GM10847 (cell line): Measurements from ENCODE around the gene AARS2.

Source experiments
- POLR2A ChIP-seq: IDR thresholded peaks from 2 replicates; pipeline ENCODE4 v1.6.1; 2011; ENCODE audit not compliant: insufficient read length; ENCODE audit errors: extremely low read depth

AARS2 gene

GRCh38 chr6:44307217-44307616, 5.9 kb downstream of the AARS2 start:
- TF ChIP-seq POLR2A, result no peak

- TF ChIP-seq POLR2A, result no peak
These were observed 6.4 kb downstream of the AARS2 start for GRCh38 chr6:44306710-44307109.

DNA sequence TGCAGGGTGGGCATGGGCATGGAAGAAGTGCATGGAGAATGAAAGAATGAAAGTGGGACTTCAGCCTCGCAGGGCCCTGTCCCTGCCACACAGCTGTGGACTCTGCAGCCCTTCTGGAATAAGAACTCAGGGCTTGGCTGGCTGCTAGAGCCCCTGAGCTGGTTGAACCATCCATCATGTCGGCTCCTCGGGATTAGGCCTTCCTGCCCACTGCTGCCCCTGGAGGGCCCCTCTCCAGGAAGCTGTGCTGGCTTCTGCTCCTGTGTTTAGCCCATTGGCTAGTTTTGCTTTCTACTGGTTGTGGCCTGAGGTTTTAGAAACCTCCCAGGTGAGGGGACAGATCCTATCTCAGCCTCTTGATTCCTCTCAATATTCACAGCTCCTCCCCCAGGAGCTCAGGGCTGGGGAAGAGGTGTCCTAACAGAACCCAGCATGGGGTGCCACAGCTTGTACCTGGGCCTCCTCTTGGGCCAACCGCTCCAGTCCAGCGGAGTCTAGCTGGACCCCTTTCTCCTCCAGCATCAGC, 7.9 kb downstream of the AARS2 start:
- no peak for TF ChIP-seq POLR2A

DNA sequence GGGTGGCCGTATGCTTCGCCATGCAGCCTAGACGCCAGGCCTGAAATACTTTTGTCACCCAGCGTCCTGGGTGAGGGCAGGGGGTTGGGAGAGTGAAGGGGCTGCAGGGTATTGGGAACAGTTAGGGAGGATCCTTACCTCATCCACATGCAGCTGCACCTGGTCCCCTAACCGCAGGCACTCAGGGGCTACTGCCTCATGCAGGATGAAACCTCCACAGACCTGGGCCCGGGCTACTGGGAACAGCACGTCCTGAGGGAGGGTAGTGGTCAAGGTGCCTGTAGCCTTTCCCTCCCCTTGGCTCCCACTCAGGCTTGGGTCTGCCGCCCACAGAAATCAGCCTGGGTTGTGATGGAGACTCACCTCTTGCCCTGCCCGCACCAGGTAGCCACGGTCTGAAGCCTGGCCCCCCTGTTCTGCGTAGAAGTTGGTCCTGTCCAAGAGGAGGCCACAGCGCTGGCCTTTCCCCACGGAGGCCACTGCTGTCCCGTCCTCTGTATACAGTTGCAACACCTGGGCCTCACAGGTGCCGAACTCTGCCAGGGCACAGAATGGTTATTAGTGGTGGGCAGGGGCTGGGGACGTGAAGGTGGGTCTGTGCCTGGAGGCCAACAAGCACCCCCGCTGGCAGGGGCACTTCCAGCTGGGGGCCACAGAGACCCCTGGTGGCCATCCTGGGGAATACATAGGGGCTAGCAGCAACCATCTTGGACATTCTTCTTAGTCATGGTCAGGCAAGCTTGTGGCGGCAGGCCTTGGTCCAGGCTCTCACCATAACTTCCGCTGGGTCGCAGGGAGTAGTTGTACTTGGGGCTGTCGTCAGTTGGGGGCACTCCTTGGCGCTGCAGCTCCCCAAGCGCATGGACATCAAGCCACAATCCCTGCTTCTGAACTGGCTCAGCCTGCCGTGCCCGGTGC, 8.6 kb downstream of the AARS2 start:
- TF ChIP-seq POLR2A, result no peak

DNA sequence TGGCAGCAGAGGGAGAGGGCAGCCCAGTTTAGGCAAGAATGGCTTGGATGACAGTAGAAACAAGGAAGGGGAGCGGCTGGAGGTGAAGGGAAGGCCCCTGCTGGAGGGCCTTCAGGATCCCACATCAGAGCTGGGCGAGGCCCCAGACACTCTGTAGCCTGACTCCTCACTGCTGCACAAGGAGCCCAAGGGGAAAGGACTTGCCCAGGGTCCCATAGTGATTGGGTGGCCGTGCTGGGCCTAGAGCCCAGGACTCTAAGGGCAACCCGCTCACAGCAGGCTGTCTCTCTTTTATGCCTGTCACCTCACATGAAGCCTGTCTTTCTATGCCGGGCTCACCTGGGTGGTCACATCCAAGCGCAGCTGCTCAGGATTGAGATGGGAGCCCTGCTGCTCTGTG, 9.3 kb downstream of the AARS2 start:
- TF ChIP-seq POLR2A, result no peak

DNA sequence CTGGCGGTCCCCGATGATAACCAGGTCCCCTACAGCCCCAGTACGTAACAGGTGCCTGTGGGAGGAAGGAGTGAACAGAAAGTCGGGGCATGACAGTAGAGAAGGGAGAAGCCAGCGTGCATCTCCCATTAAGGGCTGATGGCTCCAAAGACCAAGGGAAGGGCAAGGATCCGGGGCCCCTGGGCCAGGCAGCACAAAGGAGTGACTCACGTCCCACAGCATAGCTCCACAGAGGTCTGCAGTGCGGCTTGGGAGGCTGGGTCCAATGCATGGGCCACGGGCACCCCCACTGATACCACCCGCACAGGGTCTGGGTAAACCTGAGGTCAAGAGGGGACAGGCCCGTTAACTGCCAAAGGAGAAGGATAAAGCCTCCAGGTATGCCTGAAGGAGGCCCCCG, 10.3 kb downstream of the AARS2 start:
- no peak for TF ChIP-seq POLR2A

- TF ChIP-seq POLR2A, result no peak
These were observed 11.2 kb downstream of the AARS2 start for GRCh38 chr6:44301782-44302564.

GRCh38 chr6:44301106-44301505, 12.0 kb downstream of the AARS2 start:
- TF ChIP-seq POLR2A, result no peak

DNA sequence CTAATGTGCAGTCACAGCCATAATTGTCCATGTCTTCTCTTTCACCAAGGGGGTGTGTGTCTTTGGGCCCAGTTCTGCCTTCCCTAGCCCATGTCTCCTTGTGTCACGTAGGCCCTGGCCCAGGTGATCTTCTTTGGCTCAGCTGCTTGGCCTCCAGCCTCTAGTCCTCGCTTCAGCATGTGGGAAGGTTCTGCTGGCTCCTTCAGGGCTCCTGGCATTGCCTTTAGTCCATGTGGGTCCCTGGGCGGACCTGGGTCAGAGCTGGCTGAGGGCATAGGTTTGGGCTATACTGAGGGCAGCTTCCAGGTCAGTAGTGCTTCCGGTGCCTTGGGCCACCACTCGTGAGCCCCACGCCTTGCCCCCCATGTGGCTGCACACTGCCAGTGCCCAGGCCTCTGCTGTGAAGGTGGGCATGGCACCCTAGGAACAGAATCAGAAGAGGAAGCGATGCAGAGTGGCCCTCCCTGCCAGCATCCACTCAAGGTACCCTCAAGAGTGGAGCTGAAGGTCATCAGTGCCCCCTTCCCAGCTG, 12.8 kb downstream of the AARS2 start:
- TF ChIP-seq POLR2A, result no peak

DNA sequence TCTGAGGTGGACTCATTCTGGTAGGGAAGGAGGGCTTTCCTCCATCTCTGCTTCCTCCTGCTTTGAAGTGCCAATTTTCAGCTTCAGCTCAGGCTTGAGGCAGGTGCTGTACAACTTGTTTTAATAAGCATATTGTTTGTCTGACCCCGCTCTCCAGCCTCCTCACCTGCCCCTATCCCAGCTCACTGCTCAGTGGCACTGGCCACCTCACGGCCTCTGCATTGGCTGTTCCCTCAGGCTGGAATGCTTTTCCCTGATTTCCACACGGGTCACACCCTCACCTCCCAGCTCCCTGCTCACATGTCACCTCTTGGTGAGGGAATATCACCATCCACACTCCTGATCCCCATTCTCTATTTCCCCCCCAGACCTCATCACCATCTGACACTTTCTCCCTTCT, 14.3 kb downstream of the AARS2 start:
- no peak for TF ChIP-seq POLR2A

GRCh38 chr6:44298055-44298803, 14.9 kb downstream of the AARS2 start:
- TF ChIP-seq POLR2A, result no peak

DNA sequence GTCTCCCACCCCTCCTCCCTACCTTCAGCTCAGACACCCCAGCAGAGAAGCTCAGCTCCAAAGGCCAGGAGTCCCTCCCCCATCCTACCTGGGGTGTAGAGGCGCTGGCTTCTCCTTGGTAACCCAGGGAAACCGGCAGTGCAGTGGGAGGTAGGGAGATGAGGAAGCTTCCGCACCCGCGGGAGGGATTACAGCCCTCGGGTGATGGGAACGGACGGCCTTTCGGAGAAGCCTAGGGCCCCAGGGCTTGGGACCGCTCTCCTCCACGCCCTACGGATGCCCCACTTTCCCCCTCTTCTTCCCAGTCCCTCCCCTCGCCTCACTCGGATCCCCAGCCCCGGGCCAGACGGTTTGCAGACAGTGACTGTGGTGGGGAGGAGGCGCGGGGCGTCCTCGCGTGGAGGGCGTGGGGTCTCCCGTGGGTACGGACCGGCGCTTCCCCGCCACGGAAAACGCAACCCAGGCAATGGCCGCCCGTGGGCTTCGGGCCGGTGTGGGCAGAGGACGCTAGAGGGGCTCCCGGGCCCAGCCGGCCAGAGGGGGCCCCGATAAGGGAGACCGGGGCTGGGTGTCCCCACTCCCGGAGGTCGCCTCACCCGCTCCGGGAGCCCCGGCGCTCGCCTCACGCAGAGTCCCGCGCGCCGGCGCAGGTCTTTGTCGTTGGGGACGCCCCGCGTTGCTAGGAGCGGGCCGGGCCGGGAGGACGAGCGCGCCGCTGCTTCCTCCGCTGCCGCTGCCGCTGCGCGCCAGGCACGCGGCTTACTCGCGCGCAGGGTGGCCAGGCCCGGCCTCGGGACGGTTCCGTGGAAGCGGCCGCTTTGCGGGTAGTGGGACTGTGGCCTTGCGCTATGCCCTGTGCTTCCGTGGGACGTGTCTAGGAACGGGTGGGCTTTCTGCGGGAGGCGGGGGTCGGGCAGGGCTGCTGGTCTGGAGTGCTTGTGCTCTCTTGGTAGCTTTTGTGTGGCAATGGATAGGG, 15.8 kb downstream of the AARS2 start:
- TF ChIP-seq POLR2A, result no peak

- no peak for TF ChIP-seq POLR2A
These were observed 18.0 kb downstream of the AARS2 start for GRCh38 chr6:44294832-44295791.
